CD4-positive, alpha-beta T cell (primary cell): ENCODE results near the gene PHC1. TPM values are rescaled to one million over a fixed set of nuclear protein-coding genes. Genes with fewer than 3 reads are reported as not detected.
A peak's percentile ranks its signal among the peaks of the same experiment; 100 is the strongest.

Experiments
- ATAC-seq: fragments of 200-7000 bp; cut with Tn5 transposase; one replicate; pipeline ENCODE4 v1.10.0; 2022; ENCODE audit warnings: mild to moderate bottlenecking; ENCODE audit not compliant: poor library complexity
- CTCF ChIA-PET: fragments of 350-600 bp; sonication (Branson Sonifier 250); formaldehyde crosslinking; loops from one replicate; lab custom pipeline; 2021; ENCODE audit warnings: antibody characterized with exemption, inconsistent platforms; lab: Charles Lee
- POLR2A ChIA-PET: fragments of 350-600 bp; sonication (Branson Sonifier 250); formaldehyde crosslinking; loops from one replicate; lab custom pipeline; 2021; ENCODE audit warnings: antibody characterized with exemption, inconsistent platforms; lab: Charles Lee
- DNase-seq, 14 experiments: peaks; one replicate each; pipeline ENCODE4 v3.0.0-alpha.2; 2013 to 2020; ENCODE audit warnings: mixed read lengths in 2 of 14
- H3K27ac ChIP-seq, 2 donors: one replicate each; pipeline versions ENCODE4 v1.5.1 to v1.7.0; 2013; ENCODE audit warnings: low read length in 2 of 2, low read depth in 1 of 2, mild to moderate bottlenecking in 1 of 2
- H3K27me3 ChIP-seq, 2 experiments: 1 replicate in 1 of 2; 2 replicates in 1 of 2; pipeline versions ENCODE4 v1.6.1 to v1.7.0; 2013; ENCODE audit warnings: low read length in 2 of 2, control low read depth in 1 of 2, mild to moderate bottlenecking in 1 of 2, moderate library complexity in 1 of 2; ENCODE audit not compliant: insufficient read depth in 2 of 2, control insufficient read depth in 1 of 2
- H3K36me3 ChIP-seq: one replicate; pipeline ENCODE4 v1.6.1; 2013; ENCODE audit warnings: low read length, control low read depth; ENCODE audit not compliant: insufficient read depth
- H3K4me1 ChIP-seq: one replicate; pipeline ENCODE4 v1.6.1; 2013; ENCODE audit warnings: low read length, control low read depth; ENCODE audit not compliant: insufficient read depth
- H3K4me3 ChIP-seq: one replicate; pipeline ENCODE4 v1.5.1; 2013; ENCODE audit warnings: mild to moderate bottlenecking, low read length, moderate library complexity
- H3K9me3 ChIP-seq, 2 experiments: 1 replicate in 1 of 2; 2 replicates in 1 of 2; pipeline versions ENCODE4 v1.6.1 to v1.7.0; 2013; ENCODE audit warnings: low read length in 2 of 2, mild to moderate bottlenecking in 2 of 2, control low read depth in 1 of 2, moderate library complexity in 1 of 2; ENCODE audit not compliant: control insufficient read depth in 1 of 2, insufficient read depth in 1 of 2
- H3K27ac Mint-ChIP-seq: one replicate; pipeline ENCODE4 v1.8.0; 2020; ENCODE audit warnings: mixed read lengths
- H3K27me3 Mint-ChIP-seq: one replicate; pipeline ENCODE4 v1.8.0; 2021; ENCODE audit warnings: mixed read lengths
- H3K36me3 Mint-ChIP-seq: one replicate; pipeline ENCODE4 v1.8.0; 2021; ENCODE audit warnings: low read depth, mixed read lengths
- H3K4me1 Mint-ChIP-seq: one replicate; pipeline ENCODE4 v1.8.0; 2021; ENCODE audit warnings: low read depth, mixed read lengths
- H3K4me3 Mint-ChIP-seq: one replicate; pipeline ENCODE4 v1.8.0; 2020; ENCODE audit warnings: mild to moderate bottlenecking, mixed read lengths
- H3K9me3 Mint-ChIP-seq: one replicate; pipeline ENCODE4 v1.8.0; 2020; ENCODE audit warnings: mixed read lengths
- CTCF ChIP-seq: fragments of 200-600 bp; IDR thresholded peaks from one replicate; pipeline ENCODE4 v1.8.0; 2022; ENCODE audit warnings: antibody characterized with exemption, mild to moderate bottlenecking
- intact Hi-C, 2 experiments: fragments of 100-400 bp; cut with DNase I in 1 of 2; cut with micrococcal nuclease in 1 of 2; formaldehyde crosslinking; loops; one replicate each; pipeline versions ENCODE4 v1.15.1 to v1.9.0; 2023 to 2025; cut with DNase I, micrococcal nuclease
- total RNA-seq, 174 experiments: library from RNA in 2 of 174; stranded (reverse) in 2 of 174; gene quantifications; one replicate each; pipeline ENCODE4 v1.2.3 and lab custom pipeline; 2021 to 2026

PHC1 gene
- total RNA-seq, 2 experiments from 2014 or later = 46.6 to 47.2 TPM

GRCh38 chr12:8948701-8949341 is 34.5 kb downstream of the PHC1 start:
- Histone ChIP-seq H3K27me3 (no peaks in the 10 kb centered on the region), H3K4me3 (peak overlapping the region; percentile 79), H3K27ac (peak overlapping the region; percentile 95 to 99), H3K36me3 (peaks cover 23% of the 10 kb centered on the region), H3K4me1 (peaks cover 37% of the 10 kb centered on the region), H3K9me3 (peaks cover 0 to 4% of the 10 kb centered on the region in 2 experiments)
- Mint-ChIP-seq H3K27ac (peak overlapping the region; percentile 93), H3K36me3 (peaks cover 66% of the 10 kb centered on the region), H3K9me3 (no peaks in the 10 kb centered on the region), H3K4me3 (peak overlapping the region; percentile 91), H3K27me3 (no peaks in the 10 kb centered on the region), H3K4me1 (peaks cover 65% of the 10 kb centered on the region)
- intact Hi-C loops = loop anchor here (2.0 kb wide), 2 partner anchors 34 to 38 kb away; partner anchors contain the start of gene PHC1 (in 1 of the 2)
- POLR2A ChIA-PET = interaction anchor here (0.6 to 4.6 kb wide), 26 partner anchors 10 to 810 kb away, joined by 3 to 71 read pairs (median 5); partner anchors contain the start of genes PHC1 and RIMKLB
- ATAC-seq = no peak
- TF ChIP-seq CTCF = no peak
- DNase-seq = peak in 2 of 14 experiments; percentile 49 to 52
- CTCF ChIA-PET = interaction anchor here (0.8 to 7.3 kb wide), 14 partner anchors 11 to 100 kb away, joined by 3 to 75 read pairs (median 10); partner anchors contain the start of gene PHC1

- peaks cover 43% of the 10 kb centered on the region for H3K4me1 ChIP-seq
These were observed 35.3 kb downstream of the PHC1 start, which contains the start of gene M6PR for GRCh38 chr12:8949342-8950220. Gene M6PR, minus strand, starts transcription at chr12:8949645. Its CDS starts 3,241 bp downstream, at chr12:8946404.

More at GRCh38 chr12:8949342-8950220, 35.3 kb downstream of the PHC1 start, which contains the start of gene M6PR:
- DNase-seq (peak; percentile 78 to 95 (median 84)), ATAC-seq (peak; percentile 71)
- Histone ChIP-seq H3K9me3 (peaks cover 0 to 4% of the 10 kb centered on the region in 2 experiments), H3K27ac (peak within 1 kb of the TSS; percentile 95 to 99), H3K36me3 (peaks cover 15% of the 10 kb centered on the region), H3K4me3 (peak within 1 kb of the TSS; percentile 79), H3K27me3 (no peaks in the 10 kb centered on the region)
- peak; percentile 67 for TF ChIP-seq CTCF
- ChIA-PET POLR2A (interaction anchor here (0.6 to 4.6 kb wide), 33 partner anchors 11 to 921 kb away, joined by 3 to 71 read pairs (median 4); partner anchors contain the start of genes PHC1 and RIMKLB), CTCF (interaction anchor here (0.8 to 7.3 kb wide), 23 partner anchors 9 to 292 kb away, joined by 3 to 75 read pairs (median 6); partner anchors contain the start of gene PHC1)
- peaks cover 72% of the 10 kb centered on the region for H3K4me1 Mint-ChIP-seq
- H3K36me3 Mint-ChIP-seq = peaks cover 62% of the 10 kb centered on the region
- intact Hi-C loops = loop anchor here (1.0 to 2.0 kb wide), 5 partner anchors 35 to 253 kb away; partner anchors contain the start of genes PHC1 (in 1 of the 2) and RIMKLB (in 1 of the 2)
- peak within 1 kb of the TSS; percentile 91 for H3K4me3 Mint-ChIP-seq
- H3K27ac Mint-ChIP-seq = peak within 1 kb of the TSS; percentile 93
- H3K9me3 Mint-ChIP-seq = no peaks in the 10 kb centered on the region
- no peaks in the 10 kb centered on the region for H3K27me3 Mint-ChIP-seq
